Liver (tissue), 9 donors: ENCODE results near the gene FOLR1. TPM values are rescaled to one million over a fixed set of nuclear protein-coding genes. Genes with fewer than 3 reads are reported as not detected.

ENCODE experiments used
- DNase-seq: peaks from one replicate; pipeline ENCODE4 v3.0.0-alpha.2; 2017; ENCODE audit warnings: low spot score
- H3K27ac ChIP-seq, 2 donors: one replicate each; pipeline ENCODE4 v1.7.0; 2013; ENCODE audit warnings: inconsistent platforms in 2 of 2, low read length in 2 of 2, control low read depth in 1 of 2, low read depth in 1 of 2, mild to moderate bottlenecking in 1 of 2
- H3K27me3 ChIP-seq, 4 donors: one replicate each; pipeline versions ENCODE4 v1.6.1 to v1.7.0; 2013; ENCODE audit warnings: low read length in 3 of 4, inconsistent platforms in 1 of 4, mild to moderate bottlenecking in 1 of 4, moderate library complexity in 1 of 4; ENCODE audit not compliant: control insufficient read depth in 4 of 4, insufficient read depth in 4 of 4
- H3K36me3 ChIP-seq, 4 donors: one replicate each; pipeline versions ENCODE4 v1.6.1 to v1.7.0; 2013; ENCODE audit warnings: low read length in 3 of 4, mild to moderate bottlenecking in 3 of 4, low read depth in 1 of 4, moderate library complexity in 1 of 4; ENCODE audit not compliant: control insufficient read depth in 4 of 4, insufficient read depth in 3 of 4
- H3K4me1 ChIP-seq, 4 donors: one replicate each; pipeline versions ENCODE4 v1.6.1 to v1.7.0; 2013; ENCODE audit warnings: low read length in 3 of 4, mild to moderate bottlenecking in 3 of 4, moderate library complexity in 1 of 4; ENCODE audit not compliant: control insufficient read depth in 4 of 4, insufficient read depth in 4 of 4
- H3K4me3 ChIP-seq, 3 donors: one replicate each; pipeline versions ENCODE4 v1.6.1 to v1.7.0; 2013; ENCODE audit warnings: low read length in 3 of 3, control low read depth in 1 of 3, low read depth in 1 of 3, mild to moderate bottlenecking in 1 of 3
- H3K9ac ChIP-seq, 2 donors: one replicate each; pipeline ENCODE4 v1.7.0; 2013; ENCODE audit warnings: low read length in 2 of 2, mild to moderate bottlenecking in 2 of 2, moderate library complexity in 2 of 2, control low read depth in 1 of 2, low read depth in 1 of 2
- H3K9me3 ChIP-seq, 4 donors: one replicate each; pipeline versions ENCODE4 v1.6.1 to v1.7.0; 2013; ENCODE audit warnings: low read length in 3 of 4; ENCODE audit not compliant: control insufficient read depth in 4 of 4
- ATF3 ChIP-seq: IDR thresholded peaks from 2 replicates; pipeline ENCODE4 v1.6.1; 2016; ENCODE audit warnings: antibody characterized with exemption
- CTCF ChIP-seq: fragments of 150-350 bp; IDR thresholded peaks from 2 replicates; pipeline ENCODE4 v1.5.1; 2017; ENCODE audit warnings: improper control_type of control experiment, low read depth, low read length; ENCODE audit not compliant: missing input control
- EGR1 ChIP-seq, 2 donors: IDR thresholded peaks; 2 replicates each; pipeline ENCODE4 v1.6.1; 2016 to 2018; ENCODE audit warnings: antibody characterized with exemption in 2 of 2, low read depth in 2 of 2
- FOXA1 ChIP-seq: IDR thresholded peaks from 2 replicates; pipeline ENCODE4 v1.6.1; 2016; ENCODE audit warnings: antibody characterized with exemption
- FOXA2 ChIP-seq: IDR thresholded peaks from 2 replicates; pipeline ENCODE4 v1.6.1; 2016; ENCODE audit warnings: antibody characterized with exemption
- HNF4A ChIP-seq, 2 donors: conservative IDR thresholded peaks; 2 replicates each; pipeline ENCODE4 v1.6.1; 2016; ENCODE audit warnings: antibody characterized with exemption in 2 of 2, mild to moderate bottlenecking in 2 of 2
- HNF4G ChIP-seq: IDR thresholded peaks from 2 replicates; pipeline ENCODE4 v1.6.1; 2016; ENCODE audit warnings: antibody characterized with exemption
- JUND ChIP-seq, 2 donors: IDR thresholded peaks; 2 replicates each; pipeline ENCODE4 v1.6.1; 2016; ENCODE audit warnings: antibody characterized with exemption in 2 of 2
- MAX ChIP-seq: IDR thresholded peaks from 2 replicates; pipeline ENCODE4 v1.6.1; 2016; ENCODE audit warnings: antibody characterized with exemption
- RAD21 ChIP-seq, 2 donors: IDR thresholded peaks; 2 replicates each; pipeline ENCODE4 v1.6.1; 2016; ENCODE audit warnings: antibody characterized with exemption in 2 of 2, mild to moderate bottlenecking in 2 of 2
- REST ChIP-seq: IDR thresholded peaks from 2 replicates; pipeline ENCODE4 v1.6.1; 2016; ENCODE audit warnings: antibody characterized with exemption, mild to moderate bottlenecking
- TAF1 ChIP-seq: conservative IDR thresholded peaks from 2 replicates; pipeline ENCODE4 v1.6.1; 2016; ENCODE audit warnings: antibody characterized with exemption, mild to moderate bottlenecking
- YY1 ChIP-seq: IDR thresholded peaks from 2 replicates; pipeline ENCODE4 v1.6.1; 2016; ENCODE audit warnings: antibody characterized with exemption, mild to moderate bottlenecking
- ZBTB33 ChIP-seq: IDR thresholded peaks from 2 replicates; pipeline ENCODE4 v1.6.1; 2016; ENCODE audit warnings: antibody characterized with exemption
- WGBS: extraction: QIAGEN DNeasy Blood & Tissue Kit; methylation state at CpG from one replicate; pipeline ENCODE4 v1.1.7; 2013; 5-methylcytosine and 5-hydroxymethylcytosine counted together
- polyA plus RNA-seq, 2 donors: library from polyadenylated mRNA; stranded (reverse) in 1 of 2; unstranded in 1 of 2; fragments of 200-250 nt in 1 of 2; fragments of >200 nt in 1 of 2; fragmentation: Nextera tagmentation in 1 of 2; extraction: Ambion mirVana in 1 of 2; gene quantifications; one replicate each; pipeline versions ENCODE4 v1.2.1 to v1.2.3, GENCODE V29; 2013 to 2015
- total RNA-seq, 2 donors: library from RNA; depleted of rRNA; stranded (reverse); fragments of >200 nt; gene quantifications; one replicate each; pipeline ENCODE4 v1.2.3, GENCODE V29; 2014
- donor health status: healthy.
- donor health status: healthy.
- donor health status: healthy.
- donor health status: healthy.
- donor health status: healthy.

FOLR1 gene
- total and polyA plus RNA-seq, 4 donors, result 0.06 to 0.21 (median 0.09) TPM; not detected in 1

GRCh38 chr11:72157131-72157530 is 34.8 kb upstream of the FOLR1 start:
- DNase-seq, result no peak
- no peak overlapping the region for H3K27ac ChIP-seq
- H3K36me3 ChIP-seq, result no peaks in the 10 kb centered on the region
- TF ChIP-seq ATF3 (no peak), EGR1 (IDR thresholded peaks at IDR 0.05; ENCODE audit: low read depth in 2 of 2) (no peak), HNF4G (no peak), TAF1 (no peak), YY1 (no peak), FOXA1 (no peak)
- 85% methylated on average over 4 of the region's 4 CpGs for WGBS
- H3K27me3 ChIP-seq, result peaks cover 0 to 5% (median 0%) of the 10 kb centered on the region in 4 donors
- H3K9me3 ChIP-seq, result no peaks in the 10 kb centered on the region
- no peaks in the 10 kb centered on the region for H3K4me1 ChIP-seq
- H3K9ac ChIP-seq, result no peak overlapping the region
- H3K4me3 ChIP-seq, result no peak overlapping the region

GRCh38 chr11:72160319-72160718 is 31.6 kb upstream of the FOLR1 start:
- 84% methylated on average over 2 of the region's 2 CpGs for WGBS
- H3K36me3 ChIP-seq, result no peaks in the 10 kb centered on the region

More at GRCh38 chr11:72160319-72160718, 31.6 kb upstream of the FOLR1 start:
- H3K27ac ChIP-seq, result no peak overlapping the region
- no peak for DNase-seq
- H3K9me3 ChIP-seq, result no peaks in the 10 kb centered on the region
- H3K27me3 ChIP-seq, result peaks cover 0 to 5% (median 0%) of the 10 kb centered on the region in 4 donors
- H3K4me3 ChIP-seq, result no peak overlapping the region
- no peaks in the 10 kb centered on the region for H3K4me1 ChIP-seq
- no peak for TF ChIP-seq MAX
- no peak for TF ChIP-seq CTCF
- no peak for TF ChIP-seq RAD21 (IDR thresholded peaks at IDR 0.05)
- no peak for TF ChIP-seq FOXA2
- no peak for TF ChIP-seq FOXA1
- no peak for TF ChIP-seq ATF3
- TF ChIP-seq YY1, result no peak
- TF ChIP-seq TAF1, result no peak
- no peak for TF ChIP-seq REST
- no peak for TF ChIP-seq JUND (IDR thresholded peaks at IDR 0.05)
- no peak for TF ChIP-seq ZBTB33
- no peak for TF ChIP-seq EGR1 (IDR thresholded peaks at IDR 0.05; ENCODE audit: low read depth in 2 of 2)
- TF ChIP-seq HNF4A (conservative IDR thresholded peaks at IDR 0.05), result no peak
- no peak overlapping the region for H3K9ac ChIP-seq
